ENCODE results near the gene NKD1. TPM values are rescaled to one million over a fixed set of nuclear protein-coding genes. Genes with fewer than 3 reads are reported as not detected.
A peak's percentile ranks its signal among the peaks of the same experiment; 100 is the strongest.

NKD1 gene
- total and polyA plus RNA-seq, 5 donors: 0.68 to 3.2 (median 1.6) TPM

GRCh38 chr16:50587543-50587942 is 39.3 kb downstream of the NKD1 start:
- DNase-seq: no peak
- Histone ChIP-seq H3K27me3 (ENCODE audit: control insufficient read depth, insufficient read depth) (no peaks in the 10 kb centered on the region), H3K4me1 (ENCODE audit: control insufficient read depth, insufficient read depth, low read length) (no peaks in the 10 kb centered on the region), H3K27ac (ENCODE audit: low read length) (no peak overlapping the region), H3K9me3 (ENCODE audit: control insufficient read depth, low read length) (no peaks in the 10 kb centered on the region), H3K4me3 (ENCODE audit: low read length) (no peak overlapping the region)
- ATAC-seq: no peak
- intact Hi-C loops (cut with DNase I): no loop called here
- whole genome bisulfite sequencing: 96% methylated on average over 2 of the region's 2 CpGs

GRCh38 chr16:50588276-50588675 is 40.1 kb downstream of the NKD1 start:
- H3K4me1 ChIP-seq (ENCODE audit: control insufficient read depth, insufficient read depth, low read length): no peaks in the 10 kb centered on the region
- 94% methylated on average over 2 of the region's 2 CpGs for WGBS
- DNase-seq (no peak), ATAC-seq (no peak)
- no peaks in the 10 kb centered on the region for H3K9me3 ChIP-seq (ENCODE audit: control insufficient read depth, low read length)
- H3K27me3 ChIP-seq (ENCODE audit: control insufficient read depth, insufficient read depth): no peaks in the 10 kb centered on the region
- no peak overlapping the region for H3K27ac ChIP-seq (ENCODE audit: low read length)
- intact Hi-C loops (cut with DNase I): no loop called here
- no peak overlapping the region for H3K4me3 ChIP-seq (ENCODE audit: low read length)

- intact Hi-C loops (cut with DNase I): no loop called here
- Histone ChIP-seq H3K27ac (ENCODE audit: low read length) (no peak overlapping the region), H3K4me1 (ENCODE audit: control insufficient read depth, insufficient read depth, low read length) (no peaks in the 10 kb centered on the region), H3K9me3 (ENCODE audit: control insufficient read depth, low read length) (no peaks in the 10 kb centered on the region), H3K4me3 (ENCODE audit: low read length) (no peak overlapping the region), H3K27me3 (ENCODE audit: control insufficient read depth, insufficient read depth) (no peaks in the 10 kb centered on the region)
- WGBS: 80% methylated on average over 6 of the region's 6 CpGs
- ATAC-seq (no peak), DNase-seq (peak in 1 of 3 donors; percentile 23)
These were observed 43.0 kb downstream of the NKD1 start for GRCh38 chr16:50591209-50591608.

- peak; percentile 93 to 94 for ATAC-seq
- H3K27me3 ChIP-seq (ENCODE audit: control insufficient read depth, insufficient read depth): no peaks in the 10 kb centered on the region
- DNase-seq: peak; percentile 83 to 95 (median 93)
- intact Hi-C loops (cut with DNase I): no loop called here
- H3K4me3 ChIP-seq (ENCODE audit: low read length): no peak overlapping the region
- 31% methylated on average over 24 of the region's 24 CpGs for WGBS
- no peak overlapping the region for H3K27ac ChIP-seq (ENCODE audit: low read length)
- no peaks in the 10 kb centered on the region for H3K9me3 ChIP-seq (ENCODE audit: control insufficient read depth, low read length)
- H3K4me1 ChIP-seq (ENCODE audit: control insufficient read depth, insufficient read depth, low read length): no peaks in the 10 kb centered on the region
These were observed 43.9 kb downstream of the NKD1 start for GRCh38 chr16:50591800-50592771.

- Histone ChIP-seq H3K4me1 (ENCODE audit: control insufficient read depth, insufficient read depth, low read length) (no peaks in the 10 kb centered on the region), H3K27me3 (ENCODE audit: control insufficient read depth, insufficient read depth) (no peaks in the 10 kb centered on the region), H3K27ac (ENCODE audit: low read length) (no peak overlapping the region), H3K4me3 (ENCODE audit: low read length) (no peak overlapping the region), H3K9me3 (ENCODE audit: control insufficient read depth, low read length) (no peaks in the 10 kb centered on the region)
- ATAC-seq (no peak), DNase-seq (peak in 1 of 3 donors; percentile 14)
- intact Hi-C loops (cut with DNase I): no loop called here
- WGBS: 81% methylated on average over 7 of the region's 7 CpGs
These were observed 44.8 kb downstream of the NKD1 start for GRCh38 chr16:50592996-50593395.

GRCh38 chr16:50593410-50594150 is 45.4 kb downstream of the NKD1 start:
- intact Hi-C loops (cut with DNase I): no loop called here
- DNase-seq (peak in 1 of 3 donors; percentile 25), ATAC-seq (no peak)
- H3K4me3 ChIP-seq (ENCODE audit: low read length): no peak overlapping the region
- no peaks in the 10 kb centered on the region for H3K9me3 ChIP-seq (ENCODE audit: control insufficient read depth, low read length)
- no peaks in the 10 kb centered on the region for H3K4me1 ChIP-seq (ENCODE audit: control insufficient read depth, insufficient read depth, low read length)
- no peaks in the 10 kb centered on the region for H3K27me3 ChIP-seq (ENCODE audit: control insufficient read depth, insufficient read depth)
- H3K27ac ChIP-seq (ENCODE audit: low read length): no peak overlapping the region
- WGBS: 76% methylated on average over 9 of the region's 9 CpGs

GRCh38 chr16:50594308-50595260 is 46.4 kb downstream of the NKD1 start:
- H3K4me1 ChIP-seq (ENCODE audit: control insufficient read depth, insufficient read depth, low read length): peaks cover 4% of the 10 kb centered on the region

GRCh38 chr16:50595859-50596258 is 47.7 kb downstream of the NKD1 start:
- Histone ChIP-seq H3K27me3 (ENCODE audit: control insufficient read depth, insufficient read depth) (no peaks in the 10 kb centered on the region), H3K27ac (ENCODE audit: low read length) (no peak overlapping the region), H3K9me3 (ENCODE audit: control insufficient read depth, low read length) (no peaks in the 10 kb centered on the region), H3K4me3 (ENCODE audit: low read length) (no peak overlapping the region), H3K4me1 (ENCODE audit: control insufficient read depth, insufficient read depth, low read length) (peaks cover 4% of the 10 kb centered on the region)
- intact Hi-C loops (cut with DNase I): no loop called here
- peak in 1 of 3 donors; percentile 17 for DNase-seq
- no peak for ATAC-seq
- 85% methylated on average over 2 of the region's 2 CpGs for WGBS

More at GRCh38 chr16:50594308-50595260, 46.4 kb downstream of the NKD1 start:
- no peak overlapping the region for H3K4me3 ChIP-seq (ENCODE audit: low read length)
- ATAC-seq: no peak
- 89% methylated on average over 17 of the region's 17 CpGs for WGBS
- no peaks in the 10 kb centered on the region for H3K27me3 ChIP-seq (ENCODE audit: control insufficient read depth, insufficient read depth)
- intact Hi-C loops (cut with DNase I): no loop called here
- peak in 1 of 3 donors; percentile 23 for DNase-seq
- no peaks in the 10 kb centered on the region for H3K9me3 ChIP-seq (ENCODE audit: control insufficient read depth, low read length)
- no peak overlapping the region for H3K27ac ChIP-seq (ENCODE audit: low read length)

- H3K27me3 ChIP-seq (ENCODE audit: control insufficient read depth, insufficient read depth): no peaks in the 10 kb centered on the region
- H3K27ac ChIP-seq (ENCODE audit: low read length): no peak overlapping the region
- ATAC-seq (no peak), DNase-seq (peak in 1 of 3 donors; percentile 41)
- no peaks in the 10 kb centered on the region for H3K9me3 ChIP-seq (ENCODE audit: control insufficient read depth, low read length)
- H3K4me3 ChIP-seq (ENCODE audit: low read length): no peak overlapping the region
- WGBS: 79% methylated on average over 13 of the region's 13 CpGs
- peaks cover 4% of the 10 kb centered on the region for H3K4me1 ChIP-seq (ENCODE audit: control insufficient read depth, insufficient read depth, low read length)
- intact Hi-C loops (cut with DNase I): no loop called here
These were observed 48.7 kb downstream of the NKD1 start for GRCh38 chr16:50596762-50597450.

Measured in right cardiac atrium (tissue), 5 donors.